ENCODE measurements around the gene KIAA0319L. TPM values are rescaled to one million over a fixed set of nuclear protein-coding genes. Genes with fewer than 3 reads are reported as not detected.

KIAA0319L gene
- total and polyA plus RNA-seq, 8 donors, result 13.1 to 146 (median 39.1) TPM

DNA sequence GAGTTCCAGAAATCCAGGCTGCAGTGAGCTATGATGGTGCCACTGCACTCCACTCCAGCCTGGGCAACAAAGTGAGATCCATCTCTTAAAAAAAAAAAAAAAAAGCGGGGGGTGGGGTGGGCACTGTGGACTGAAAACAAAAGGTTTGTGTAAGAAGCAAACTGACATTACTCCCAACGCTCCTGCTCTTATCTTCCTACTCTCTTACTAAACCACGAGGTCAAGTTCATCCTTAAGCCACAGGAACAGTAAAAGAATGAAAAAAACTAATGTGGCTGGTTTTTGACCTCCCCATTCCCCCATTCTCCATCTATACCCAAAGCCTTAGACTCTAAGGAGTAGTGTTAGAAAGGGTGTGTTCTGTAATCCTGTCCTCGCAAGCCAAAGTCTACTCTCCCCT is 46.7 kb upstream of the KIAA0319L start:
- no peak overlapping the region for H3K4me3 ChIP-seq
- no peak for TF ChIP-seq EP300 (IDR thresholded peaks at IDR 0.05)
- no peak for TF ChIP-seq POLR2AphosphoS5 (IDR thresholded peaks at IDR 0.05)
- H3K36me3 ChIP-seq, result peaks cover 46 to 96% (median 95%) of the 10 kb centered on the region in 4 donors
- WGBS, 5 donors, result 74 to 82% (median 81%) methylated on average over 4 of the region's 4 CpGs
- no peaks in the 10 kb centered on the region for H3K9me3 ChIP-seq
- no peak for DNase-seq
- H3K4me1 ChIP-seq, result no peaks in the 10 kb centered on the region
- H3K27me3 ChIP-seq, result no peaks in the 10 kb centered on the region
- no peak overlapping the region for H3K27ac ChIP-seq
- intact Hi-C loops (cut with DNase I; ENCODE audit: low total_unique reads), result no loop called here

DNA sequence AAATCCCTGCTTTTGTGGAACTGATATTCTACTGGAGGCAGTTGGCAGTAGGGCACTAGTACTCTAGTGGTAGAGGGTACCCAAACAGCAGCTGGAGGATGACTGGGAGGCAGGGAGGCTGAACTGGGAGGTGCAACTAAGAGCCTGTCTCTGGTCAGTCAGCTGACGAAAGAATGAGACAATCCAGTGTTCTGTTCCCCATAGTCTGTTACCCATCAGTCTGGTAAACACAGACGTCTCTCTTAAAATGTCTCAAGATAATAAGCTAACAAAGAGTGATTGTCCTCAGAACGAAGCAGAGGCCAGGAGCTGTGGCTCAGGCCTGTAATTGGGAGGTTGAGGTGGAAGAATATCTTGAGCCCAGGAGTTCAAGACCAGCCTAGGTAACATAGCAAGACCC is 46.3 kb upstream of the KIAA0319L start:
- DNase-seq, result no peak
- 50 to 66% (median 62%) methylated on average over 3 of the region's 3 CpGs for WGBS, 5 donors
- no peak overlapping the region for H3K27ac ChIP-seq
- H3K4me3 ChIP-seq, result no peak overlapping the region
- H3K4me1 ChIP-seq, result no peaks in the 10 kb centered on the region
- intact Hi-C loops (cut with DNase I; ENCODE audit: low total_unique reads), result no loop called here
- TF ChIP-seq, protein P1, sequence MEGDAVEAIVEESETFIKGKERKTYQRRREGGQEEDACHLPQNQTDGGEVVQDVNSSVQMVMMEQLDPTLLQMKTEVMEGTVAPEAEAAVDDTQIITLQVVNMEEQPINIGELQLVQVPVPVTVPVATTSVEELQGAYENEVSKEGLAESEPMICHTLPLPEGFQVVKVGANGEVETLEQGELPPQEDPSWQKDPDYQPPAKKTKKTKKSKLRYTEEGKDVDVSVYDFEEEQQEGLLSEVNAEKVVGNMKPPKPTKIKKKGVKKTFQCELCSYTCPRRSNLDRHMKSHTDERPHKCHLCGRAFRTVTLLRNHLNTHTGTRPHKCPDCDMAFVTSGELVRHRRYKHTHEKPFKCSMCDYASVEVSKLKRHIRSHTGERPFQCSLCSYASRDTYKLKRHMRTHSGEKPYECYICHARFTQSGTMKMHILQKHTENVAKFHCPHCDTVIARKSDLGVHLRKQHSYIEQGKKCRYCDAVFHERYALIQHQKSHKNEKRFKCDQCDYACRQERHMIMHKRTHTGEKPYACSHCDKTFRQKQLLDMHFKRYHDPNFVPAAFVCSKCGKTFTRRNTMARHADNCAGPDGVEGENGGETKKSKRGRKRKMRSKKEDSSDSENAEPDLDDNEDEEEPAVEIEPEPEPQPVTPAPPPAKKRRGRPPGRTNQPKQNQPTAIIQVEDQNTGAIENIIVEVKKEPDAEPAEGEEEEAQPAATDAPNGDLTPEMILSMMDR (IDR thresholded peaks at IDR 0.05), result no peak
- H3K36me3 ChIP-seq, result peaks cover 43 to 96% (median 92%) of the 10 kb centered on the region in 4 donors
- no peaks in the 10 kb centered on the region for H3K27me3 ChIP-seq
- no peaks in the 10 kb centered on the region for H3K9me3 ChIP-seq

DNA sequence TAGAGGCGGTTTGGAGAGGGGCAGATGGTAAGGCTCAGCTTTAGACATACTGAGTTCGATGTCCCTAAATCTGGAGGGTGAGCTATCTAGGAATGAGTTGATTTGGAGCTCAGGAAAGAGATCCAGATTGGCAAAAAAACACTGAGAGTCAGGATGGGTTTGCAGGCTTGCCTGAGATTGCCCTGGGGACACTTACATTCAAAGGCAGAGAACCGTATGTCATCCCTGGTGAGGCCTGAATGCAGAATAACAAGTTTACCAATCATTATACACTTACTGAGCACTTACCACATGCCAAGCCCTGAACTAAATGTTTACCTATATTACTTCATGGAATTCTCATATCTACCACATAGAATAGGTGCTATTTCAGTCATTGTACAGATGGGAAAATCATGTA is 43.4 kb upstream of the KIAA0319L start:
- Histone ChIP-seq H3K36me3 (peaks cover 31 to 74% (median 66%) of the 10 kb centered on the region in 4 donors), H3K27me3 (no peaks in the 10 kb centered on the region), H3K27ac (no peak overlapping the region), H3K9me3 (no peaks in the 10 kb centered on the region), H3K4me1 (no peaks in the 10 kb centered on the region), H3K4me3 (no peak overlapping the region)
- no peak for DNase-seq
- 88 to 96% (median 93%) methylated on average over 3 of the region's 3 CpGs for WGBS, 5 donors
- TF ChIP-seq EP300 (IDR thresholded peaks at IDR 0.05) (no peak), POLR2AphosphoS5 (IDR thresholded peaks at IDR 0.05) (no peak), POLR2A (IDR thresholded peaks at IDR 0.05) (no peak)
- TF ChIP-seq, protein P1 (IDR thresholded peaks at IDR 0.05), result no peak
- intact Hi-C loops (cut with DNase I; ENCODE audit: low total_unique reads), result no loop called here

DNA sequence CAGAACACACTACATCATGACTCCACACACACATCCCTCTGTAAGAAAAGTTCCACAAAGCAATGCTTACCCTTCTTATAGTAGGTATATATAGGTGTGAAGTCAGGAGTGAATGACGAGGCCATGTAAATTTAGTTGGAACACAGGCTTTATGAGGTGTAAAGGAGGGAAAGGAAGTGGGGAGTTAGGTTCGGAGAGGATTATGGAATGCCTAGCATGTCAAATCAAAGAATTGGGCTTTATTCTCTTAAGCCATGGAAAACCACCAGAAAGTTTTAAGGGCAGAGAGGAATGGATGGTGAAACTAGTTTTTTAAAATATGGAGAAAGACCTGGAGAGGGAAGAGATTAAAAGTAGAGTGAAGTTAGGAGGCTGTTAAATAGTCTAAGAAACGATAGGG is 42.2 kb upstream of the KIAA0319L start:
- TF ChIP-seq, protein P1 (IDR thresholded peaks at IDR 0.05), result no peak
- no peak for TF ChIP-seq POLR2AphosphoS5 (IDR thresholded peaks at IDR 0.05)
- TF ChIP-seq EP300 (IDR thresholded peaks at IDR 0.05), result no peak
- no peak for TF ChIP-seq POLR2A (IDR thresholded peaks at IDR 0.05)
- Histone ChIP-seq H3K27ac (no peak overlapping the region), H3K4me1 (no peaks in the 10 kb centered on the region), H3K27me3 (no peaks in the 10 kb centered on the region), H3K36me3 (peaks cover 27 to 66% (median 54%) of the 10 kb centered on the region in 4 donors), H3K4me3 (no peak overlapping the region), H3K9me3 (no peaks in the 10 kb centered on the region)
- no peak for DNase-seq
- intact Hi-C loops (cut with DNase I; ENCODE audit: low total_unique reads), result no loop called here
- WGBS, 5 donors, result 78 to 89% (median 85%) methylated on average over 3 of the region's 3 CpGs

DNA sequence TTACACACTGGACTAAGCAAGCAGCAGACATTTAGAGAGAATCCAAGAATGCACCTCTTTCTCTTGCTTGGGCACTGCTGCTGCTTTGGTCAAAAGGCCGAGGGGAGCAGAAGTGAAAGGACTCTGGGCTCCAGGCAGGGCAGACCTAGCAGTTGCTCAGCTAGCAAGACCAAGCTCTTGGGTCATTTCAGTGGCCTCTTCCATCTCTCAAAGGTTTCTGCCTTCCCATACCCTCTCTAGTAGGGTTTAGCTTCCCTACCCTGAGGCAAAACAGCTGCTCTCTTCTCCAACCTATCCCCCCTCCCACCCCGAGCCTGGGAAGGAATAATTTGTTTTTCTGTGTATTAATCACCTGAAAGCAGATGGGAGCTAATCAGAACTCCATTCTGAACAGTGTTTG is 41.7 kb upstream of the KIAA0319L start:
- Histone ChIP-seq H3K36me3 (peaks cover 27 to 61% (median 49%) of the 10 kb centered on the region in 4 donors), H3K4me1 (no peaks in the 10 kb centered on the region), H3K27me3 (no peaks in the 10 kb centered on the region), H3K9me3 (no peaks in the 10 kb centered on the region), H3K27ac (no peak overlapping the region), H3K4me3 (no peak overlapping the region)
- DNase-seq, result no peak
- intact Hi-C loops (cut with DNase I; ENCODE audit: low total_unique reads), result no loop called here
- TF ChIP-seq POLR2AphosphoS5 (IDR thresholded peaks at IDR 0.05) (no peak), POLR2A (IDR thresholded peaks at IDR 0.05) (no peak), EP300 (IDR thresholded peaks at IDR 0.05) (no peak)
- TF ChIP-seq, protein P1 (IDR thresholded peaks at IDR 0.05), result no peak
- WGBS, 5 donors, result 64 to 77% (median 67%) methylated on average over 2 of the region's 2 CpGs

Data from stomach (tissue), 9 donors.